Body of pancreas (tissue), 4 donors: ENCODE data around the gene SLC35D2. TPM values are rescaled to one million over a fixed set of nuclear protein-coding genes. Genes with fewer than 3 reads are reported as not detected.

ENCODE experiments used
- ATAC-seq: fragments of 150-250 bp; one replicate; pipeline ENCODE4 v1.9.1; 2016
- DNase-seq, 4 donors: peaks; one replicate each; pipeline ENCODE4 v3.0.0-alpha.2; 2019
- H3K27ac ChIP-seq, 4 donors: fragments of 200-600 bp; sonication (generic); 1 replicate in 3 of 4; 2 replicates in 1 of 4; pipeline versions ENCODE4 v1.5.1 to v1.6.1; 2016 to 2019; ENCODE audit warnings: mild to moderate bottlenecking in 1 of 4, mixed read lengths in 1 of 4, moderate library complexity in 1 of 4
- H3K27me3 ChIP-seq, 2 donors: fragments of 200-600 bp; sonication (generic); one replicate each; pipeline ENCODE4 v1.6.0; 2016; ENCODE audit warnings: mild to moderate bottlenecking in 1 of 2
- H3K36me3 ChIP-seq, 2 donors: fragments of 200-600 bp; sonication (generic); replicated peaks in 1 of 2; 2 replicates each; pipeline ENCODE4 v1.5.1; 2016; ENCODE audit warnings: low read depth in 2 of 2; ENCODE audit not compliant: insufficient read depth in 1 of 2
- H3K4me1 ChIP-seq: fragments of 200-600 bp; sonication (generic); one replicate; pipeline ENCODE4 v1.6.0; 2016
- H3K4me3 ChIP-seq, 2 donors: fragments of 200-600 bp; sonication (generic); 1 replicate in 1 of 2; 2 replicates in 1 of 2; pipeline ENCODE4 v1.5.1; 2016 to 2019
- H3K9me3 ChIP-seq, 3 donors: fragments of 200-600 bp; sonication (generic); 1 replicate in 2 of 3; 2 replicates in 1 of 3; pipeline ENCODE4 v1.5.1; 2016
- POLR2A ChIP-seq, 3 donors: fragments of 450-650 bp; IDR thresholded peaks; one replicate each; pipeline ENCODE4 v1.6.1; 2016; ENCODE audit warnings: antibody characterized with exemption in 3 of 3, mild to moderate bottlenecking in 2 of 3
- WGBS, 2 donors: methylation state at CpG; one replicate each; pipeline ENCODE4 v1.1.5; 2017; 5-methylcytosine and 5-hydroxymethylcytosine counted together
- intact Hi-C: fragments of 100-400 bp; cut with DNase I; formaldehyde crosslinking; loops from one replicate; pipeline ENCODE4 v1.15.1; 2023
- total RNA-seq, 2 donors: library from RNA; depleted of rRNA; stranded (reverse); fragments of >200 nt; gene quantifications; one replicate each; pipeline ENCODE4 v1.1.0, GENCODE V29; 2016
- TF ChIP-seq, protein P1 (sequence below), 7 experiments: fragments of 450-650 bp in 4 of 7; fragments of 200-600 bp in 3 of 7; sonication (generic) in 3 of 7; IDR thresholded peaks; one replicate each; pipeline ENCODE4 v1.5.1; 2016 to 2019; ENCODE audit warnings: antibody characterized with exemption in 7 of 7

SLC35D2 gene
- total RNA-seq, 2 donors from 2014 or later, result 21.5 to 25.1 TPM

DNA sequence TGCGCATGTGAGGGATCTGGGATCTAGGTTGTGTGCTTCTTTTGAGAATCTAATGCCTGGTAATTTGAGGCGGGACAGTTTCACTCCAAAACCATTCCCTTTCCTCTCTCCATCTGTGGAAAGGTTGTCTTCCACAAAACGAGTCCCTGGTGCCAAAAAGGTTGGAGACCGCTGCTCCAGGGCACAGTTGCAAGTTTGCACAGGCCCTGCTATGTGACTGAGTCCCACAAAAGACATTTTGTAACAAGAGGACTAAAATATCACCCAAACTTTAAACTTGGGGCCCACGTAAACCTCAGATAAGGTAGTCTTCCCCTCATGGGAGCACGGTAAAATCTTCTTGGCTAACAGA lies 40.5 kb upstream of the SLC35D2 start:
- Histone ChIP-seq H3K36me3 (no peaks in the 10 kb centered on the region), H3K4me3 (no peak overlapping the region), H3K27ac (no peak overlapping the region), H3K27me3 (no peaks in the 10 kb centered on the region), H3K4me1 (peaks cover 23% of the 10 kb centered on the region), H3K9me3 (no peaks in the 10 kb centered on the region)
- 54 to 72% methylated on average over 5 to 6 of the region's 6 CpGs for WGBS, 2 donors
- DNase-seq, result no peak
- intact Hi-C loops, result no loop called here
- TF ChIP-seq POLR2A (IDR thresholded peaks at IDR 0.05), result no peak
- TF ChIP-seq, protein P1, sequence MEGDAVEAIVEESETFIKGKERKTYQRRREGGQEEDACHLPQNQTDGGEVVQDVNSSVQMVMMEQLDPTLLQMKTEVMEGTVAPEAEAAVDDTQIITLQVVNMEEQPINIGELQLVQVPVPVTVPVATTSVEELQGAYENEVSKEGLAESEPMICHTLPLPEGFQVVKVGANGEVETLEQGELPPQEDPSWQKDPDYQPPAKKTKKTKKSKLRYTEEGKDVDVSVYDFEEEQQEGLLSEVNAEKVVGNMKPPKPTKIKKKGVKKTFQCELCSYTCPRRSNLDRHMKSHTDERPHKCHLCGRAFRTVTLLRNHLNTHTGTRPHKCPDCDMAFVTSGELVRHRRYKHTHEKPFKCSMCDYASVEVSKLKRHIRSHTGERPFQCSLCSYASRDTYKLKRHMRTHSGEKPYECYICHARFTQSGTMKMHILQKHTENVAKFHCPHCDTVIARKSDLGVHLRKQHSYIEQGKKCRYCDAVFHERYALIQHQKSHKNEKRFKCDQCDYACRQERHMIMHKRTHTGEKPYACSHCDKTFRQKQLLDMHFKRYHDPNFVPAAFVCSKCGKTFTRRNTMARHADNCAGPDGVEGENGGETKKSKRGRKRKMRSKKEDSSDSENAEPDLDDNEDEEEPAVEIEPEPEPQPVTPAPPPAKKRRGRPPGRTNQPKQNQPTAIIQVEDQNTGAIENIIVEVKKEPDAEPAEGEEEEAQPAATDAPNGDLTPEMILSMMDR (IDR thresholded peaks at IDR 0.05), result no peak
- ATAC-seq, result no peak

DNA sequence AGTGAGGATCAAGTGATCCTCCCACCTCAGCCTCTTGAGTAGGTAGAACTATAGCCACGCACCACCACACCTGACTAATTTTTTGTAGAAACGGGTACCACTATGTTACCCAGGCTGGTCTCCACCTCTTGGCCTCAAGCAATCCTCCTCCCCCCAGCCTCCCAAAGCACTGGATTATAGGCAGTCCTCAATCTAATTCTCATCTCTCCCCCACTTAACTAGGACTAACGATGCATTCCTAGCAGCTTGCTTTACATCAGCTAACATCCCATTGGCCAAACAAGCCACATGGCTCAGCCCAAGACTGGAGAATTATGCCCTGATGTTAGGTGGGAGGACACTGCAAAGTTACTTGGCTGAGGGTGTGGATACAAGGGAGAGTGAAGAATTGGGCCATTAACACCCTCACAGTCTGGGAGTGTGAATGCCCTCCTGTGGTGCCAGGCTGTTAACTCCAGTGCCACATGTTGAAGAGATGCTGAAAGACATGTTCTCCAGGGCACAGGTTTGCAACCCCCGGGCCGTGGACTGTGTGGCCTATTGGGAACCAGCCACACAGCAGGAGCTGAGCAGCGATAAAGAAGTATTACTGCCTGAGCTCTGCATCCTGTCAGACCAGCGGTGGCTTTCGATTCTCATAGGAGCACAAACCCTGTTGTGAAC lies 39.9 kb upstream of the SLC35D2 start:
- Histone ChIP-seq H3K27me3 (no peaks in the 10 kb centered on the region), H3K4me1 (peaks cover 23% of the 10 kb centered on the region), H3K4me3 (no peak overlapping the region), H3K36me3 (no peaks in the 10 kb centered on the region), H3K9me3 (no peaks in the 10 kb centered on the region), H3K27ac (no peak overlapping the region)
- TF ChIP-seq, protein P1 (IDR thresholded peaks at IDR 0.05), result no peak
- TF ChIP-seq POLR2A (IDR thresholded peaks at IDR 0.05), result no peak
- ATAC-seq (no peak), DNase-seq (no peak)
- WGBS, 2 donors, result 73 to 90% methylated on average over 3 to 8 of the region's 8 CpGs
- intact Hi-C loops, result no loop called here

DNA sequence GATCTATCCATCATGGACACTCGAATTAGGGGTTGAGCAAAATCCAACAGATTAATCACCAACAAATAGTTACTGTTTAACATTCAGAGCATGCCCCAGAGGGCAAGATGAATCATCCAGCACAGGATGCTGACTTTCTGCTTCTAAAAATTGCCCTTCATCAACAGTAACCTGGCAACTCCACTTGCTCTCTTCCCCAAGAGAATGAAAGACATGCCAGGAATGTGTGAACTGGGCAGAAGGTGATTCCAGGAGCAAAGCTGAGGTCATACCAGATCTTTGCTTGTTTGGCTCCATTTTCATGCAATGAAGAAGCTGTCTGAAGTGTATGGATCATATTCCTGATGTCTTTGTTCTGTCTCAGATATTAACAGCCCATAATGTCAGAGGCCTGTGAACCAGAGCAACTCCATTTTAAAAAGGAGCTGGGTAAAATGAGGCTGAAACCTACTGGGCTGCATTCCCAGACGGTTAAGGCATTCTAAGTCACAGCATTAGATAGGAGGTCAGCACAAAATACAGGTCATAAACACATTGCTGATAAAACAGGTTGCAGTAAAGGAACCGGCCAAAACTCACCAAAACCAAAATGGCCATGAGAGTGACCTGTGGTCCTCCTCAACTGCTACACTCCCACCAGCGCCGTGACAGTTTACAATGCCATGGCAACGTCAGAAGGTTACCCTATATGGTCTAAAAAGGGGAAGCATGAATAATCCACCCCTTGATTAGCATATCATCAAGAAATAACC lies 37.1 kb upstream of the SLC35D2 start:
- Histone ChIP-seq H3K27me3 (no peaks in the 10 kb centered on the region), H3K9me3 (no peaks in the 10 kb centered on the region), H3K4me1 (peaks cover 29% of the 10 kb centered on the region), H3K36me3 (no peaks in the 10 kb centered on the region), H3K4me3 (no peak overlapping the region), H3K27ac (peak overlapping the region; percentile 62 to 99 (median 96))
- peak; percentile 31 to 77 (median 51) for DNase-seq
- TF ChIP-seq POLR2A (IDR thresholded peaks at IDR 0.05), result no peak
- TF ChIP-seq, protein P1 (IDR thresholded peaks at IDR 0.05), result no peak
- 42 to 47% methylated on average over 6 of the region's 6 CpGs for WGBS, 2 donors
- intact Hi-C loops, result no loop called here
- peak; percentile 15 for ATAC-seq

DNA sequence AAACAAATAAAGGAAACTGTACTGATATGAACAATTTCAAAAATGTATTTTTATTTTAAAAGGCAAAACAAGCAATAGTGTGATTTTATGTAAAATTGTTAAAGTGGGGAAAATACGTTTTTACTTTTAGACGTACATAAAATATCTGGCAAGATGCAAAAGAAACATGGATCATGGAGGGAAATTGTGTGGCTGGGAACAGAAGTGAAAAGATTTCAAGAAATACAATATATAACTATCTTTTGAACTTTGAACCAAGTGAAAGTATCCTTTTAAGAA lies 36.1 kb upstream of the SLC35D2 start:
- no peaks in the 10 kb centered on the region for H3K27me3 ChIP-seq
- no peak for DNase-seq
- TF ChIP-seq POLR2A (IDR thresholded peaks at IDR 0.05), result no peak
- TF ChIP-seq, protein P1 (IDR thresholded peaks at IDR 0.05), result no peak
- intact Hi-C loops, result no loop called here
- peak overlapping the region in 3 of 4 donors; percentile 96 to 99 (median 97) for H3K27ac ChIP-seq
- H3K4me3 ChIP-seq, result no peak overlapping the region
- H3K36me3 ChIP-seq, result no peaks in the 10 kb centered on the region
- WGBS, 2 donors, result 23 to 32% methylated on average over 2 of the region's 2 CpGs
- no peaks in the 10 kb centered on the region for H3K9me3 ChIP-seq
- H3K4me1 ChIP-seq, result peaks cover 29% of the 10 kb centered on the region
- ATAC-seq, result no peak
